NCI-H2171 treated with DMSO at 0.1 percent for 48 hours (cell line): ENCODE measurements around the gene GABPA.
"Not testable (repeated sequence)": the region's sequence is repeated elsewhere in the genome, so short reads cannot be mapped to it uniquely, and the experiment has no call there.

Source experiments
- DNase-seq: peaks from one replicate; lab custom pipeline; 2025; lab: John Stamatoyannopoulos, UW

Gene GABPA

DNA sequence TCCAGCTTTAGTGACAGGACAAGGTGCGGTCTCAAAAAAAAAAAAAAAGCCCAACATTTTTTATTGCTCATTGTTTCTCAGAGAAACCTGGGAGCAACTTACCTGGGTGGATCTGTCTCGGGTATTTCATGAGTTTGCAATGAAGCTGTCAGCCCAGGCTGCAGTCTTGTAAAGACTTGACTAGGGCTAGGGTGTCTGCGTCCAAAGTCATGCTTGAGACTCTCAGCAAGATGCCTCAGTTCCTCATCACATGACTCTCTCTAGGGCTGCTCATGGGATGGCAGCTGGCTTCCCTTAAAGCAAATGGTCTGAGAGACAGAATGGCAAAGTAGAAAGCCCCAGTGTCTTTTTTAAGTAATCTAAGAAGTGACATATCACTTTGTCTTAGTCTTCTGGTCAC, 8.1 kb downstream of the GABPA start:
- DNase-seq = no peak

DNA sequence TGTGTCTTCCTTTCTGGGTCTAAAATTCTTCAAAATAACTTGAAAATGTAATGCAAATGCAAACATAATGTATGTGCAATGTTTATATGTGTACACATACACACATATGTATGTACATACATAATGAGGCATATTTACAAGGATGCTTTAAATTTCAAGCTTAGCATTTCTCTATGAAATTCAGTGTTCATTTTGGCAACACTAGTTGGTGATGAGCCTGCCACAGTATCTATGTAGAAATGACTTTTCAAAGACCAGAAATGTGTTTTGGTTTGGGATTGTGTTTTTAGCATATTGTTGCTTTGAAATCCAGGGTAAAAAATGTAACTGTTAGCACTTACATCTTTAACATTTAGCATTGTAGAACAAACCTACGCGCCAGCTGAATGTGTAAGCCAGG, 10.1 kb downstream of the GABPA start:
- no peak for DNase-seq

DNA sequence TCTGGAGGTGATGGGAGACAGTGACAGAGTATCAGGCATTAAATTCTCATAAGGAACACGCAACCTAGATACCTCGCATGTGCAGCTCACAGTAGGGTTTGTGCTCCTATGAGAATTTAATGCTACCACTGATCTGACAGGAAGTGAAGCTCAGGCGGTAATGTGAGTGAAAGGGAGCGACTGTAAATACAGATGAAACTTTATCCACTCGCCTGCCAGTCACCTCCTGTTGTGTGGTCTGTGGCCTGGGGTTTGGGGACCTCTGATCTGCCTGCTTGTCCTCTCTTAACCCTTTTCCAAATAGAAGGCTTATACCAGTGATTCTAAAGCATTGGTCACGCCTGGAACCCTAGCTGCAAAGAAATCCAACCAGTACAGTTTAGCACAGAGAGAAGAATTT, 15.3 kb downstream of the GABPA start:
- DNase-seq = no peak

DNA sequence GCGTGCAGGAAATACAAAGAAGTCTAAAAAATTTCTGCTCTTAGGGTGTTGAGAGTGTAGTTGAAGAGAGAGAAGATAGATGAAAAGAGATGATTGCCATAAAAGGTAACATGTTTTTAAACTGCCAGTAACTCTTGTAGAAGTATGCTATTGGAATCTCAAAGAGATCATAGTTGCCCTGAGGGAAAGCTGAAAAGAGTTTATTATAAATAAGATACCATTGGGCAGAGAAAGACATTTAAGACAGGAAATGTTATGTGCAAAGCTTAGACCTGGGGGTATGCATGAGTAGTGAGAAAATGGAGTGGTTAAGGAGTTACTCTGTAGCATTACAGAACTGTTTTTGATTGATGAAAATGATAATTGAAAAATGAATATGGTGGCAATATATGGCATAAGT, 17.6 kb downstream of the GABPA start:
- no peak for DNase-seq

DNA sequence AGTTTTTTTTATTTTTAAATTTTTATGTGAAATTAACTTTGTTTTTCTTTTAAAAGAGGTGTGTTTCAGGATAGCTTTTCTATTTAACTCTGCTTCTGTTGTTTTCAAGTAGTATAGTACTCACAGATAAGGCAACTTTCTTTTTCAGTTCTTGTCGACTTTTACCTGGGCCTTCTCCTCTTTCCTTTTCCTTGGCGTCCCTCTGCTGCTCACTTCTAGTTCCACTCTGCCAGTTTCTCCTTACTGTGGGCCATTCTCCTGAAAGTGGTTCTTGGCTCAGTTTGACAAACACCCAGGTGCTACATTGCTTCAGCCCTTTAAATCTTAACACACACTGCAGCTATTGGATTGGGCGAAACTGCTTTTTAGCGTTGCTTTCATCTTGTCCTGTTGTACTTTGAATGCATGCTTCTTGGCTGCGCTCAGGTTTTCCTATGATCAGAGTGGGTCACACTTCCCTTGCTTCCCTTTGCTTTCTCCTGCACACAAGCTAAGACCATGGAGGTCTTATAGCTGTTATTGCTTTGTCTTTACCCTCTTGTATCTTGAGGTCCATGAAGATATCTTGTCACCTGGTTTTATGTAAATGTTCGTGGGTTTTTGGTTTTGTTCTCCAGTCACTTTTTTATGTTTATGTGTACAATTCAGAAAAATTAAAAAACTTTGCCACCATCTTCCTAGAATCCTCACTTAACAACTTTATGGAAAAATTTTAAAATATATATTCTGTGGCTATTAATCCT, 21.6 kb downstream of the GABPA start:
- no peak for DNase-seq

DNA sequence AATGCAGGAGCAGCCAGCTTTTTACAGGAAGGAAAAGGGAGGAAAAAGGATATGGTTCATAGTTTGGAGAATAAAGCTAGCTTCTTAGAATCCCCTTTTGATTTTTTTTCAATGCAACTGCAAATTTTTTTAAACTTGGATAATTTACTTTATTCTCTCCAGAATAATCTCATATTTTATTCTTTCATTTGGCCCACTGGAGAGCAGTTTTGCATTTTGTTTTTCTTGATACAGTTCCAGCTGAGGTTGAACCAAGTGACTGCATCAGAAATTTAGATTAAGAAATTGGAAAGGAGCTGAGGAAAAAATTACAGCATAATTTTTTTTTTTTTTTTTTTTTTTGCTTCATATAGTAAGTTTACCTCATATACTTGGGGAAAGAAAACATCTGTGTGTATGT, 22.8 kb downstream of the GABPA start:
- DNase-seq = no peak

DNA sequence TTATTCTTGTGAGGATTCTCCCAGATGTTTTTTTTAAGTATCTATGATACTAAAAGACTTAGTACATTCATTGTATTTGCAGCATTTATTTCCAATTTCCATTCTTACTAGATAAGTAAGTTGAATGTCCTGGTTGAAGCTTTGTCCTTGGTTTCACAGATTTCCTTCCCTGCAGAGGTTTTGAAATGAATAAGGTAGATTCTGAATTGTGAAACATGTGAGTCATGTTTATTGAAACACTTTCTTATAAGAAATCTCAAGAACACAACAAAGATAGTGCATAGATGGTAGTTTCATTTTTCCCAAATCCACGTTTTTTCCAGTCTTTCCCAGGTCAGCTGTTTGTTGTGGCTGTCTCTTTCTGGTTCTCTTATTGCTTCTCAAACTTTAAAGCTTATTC, 24.8 kb downstream of the GABPA start:
- no peak for DNase-seq

DNA sequence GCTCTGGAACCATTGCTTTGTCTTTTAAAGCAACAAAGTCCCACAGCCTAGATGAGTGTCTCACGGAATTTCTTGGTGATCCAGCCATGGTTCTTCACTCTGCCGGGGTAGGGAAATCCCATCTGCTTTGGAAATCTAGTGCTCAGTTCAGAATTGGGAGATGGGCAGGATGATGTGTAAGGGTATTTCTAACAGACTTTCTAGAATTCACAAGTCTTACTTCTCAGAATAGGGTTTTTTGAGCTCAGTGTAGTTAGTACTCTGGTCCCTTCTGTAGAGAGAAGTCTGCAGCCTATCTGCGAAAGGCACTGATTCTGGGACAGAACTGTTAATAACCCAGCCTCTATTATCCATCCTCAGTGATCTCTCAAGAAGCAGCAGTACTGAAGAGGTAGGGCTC, 25.3 kb downstream of the GABPA start:
- no peak for DNase-seq

DNA sequence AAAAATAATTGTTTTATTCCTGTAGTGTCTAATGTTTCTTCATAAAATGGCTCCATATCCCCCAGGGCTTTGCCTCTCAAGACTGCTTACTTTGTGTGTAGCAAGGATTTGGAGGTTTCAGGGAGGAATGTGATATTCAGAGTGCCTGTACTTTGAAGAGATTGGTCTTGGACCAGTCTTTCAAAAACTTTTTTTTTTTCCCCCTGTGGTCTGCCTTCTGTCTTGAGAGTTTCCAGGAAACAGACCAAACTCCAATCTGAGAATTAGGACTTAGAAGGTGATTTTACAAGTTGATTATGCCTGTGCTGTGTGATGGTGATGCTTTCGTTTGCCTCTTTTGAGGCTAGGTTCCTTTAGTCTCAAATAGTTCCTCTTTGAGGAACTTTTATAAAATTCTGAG, 25.9 kb downstream of the GABPA start:
- no peak for DNase-seq

DNA sequence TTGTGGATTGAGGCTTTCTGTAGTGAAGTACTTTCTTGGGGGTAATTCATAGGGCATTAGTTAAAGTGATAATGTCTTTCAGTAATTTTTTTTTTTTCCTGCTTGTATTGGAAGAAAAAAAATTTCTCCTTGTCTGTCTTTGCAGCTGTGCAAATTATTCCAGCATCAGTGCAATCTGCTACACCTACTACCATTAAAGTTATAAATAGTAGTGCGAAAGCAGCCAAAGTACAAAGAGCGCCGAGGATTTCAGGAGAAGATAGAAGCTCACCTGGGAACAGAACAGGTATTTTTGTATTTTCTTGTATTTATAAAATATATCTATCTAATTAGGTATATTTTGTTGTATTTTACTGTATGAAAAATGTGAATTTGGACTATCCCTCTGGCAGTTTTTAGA, 29.3 kb downstream of the GABPA start:
- no peak for DNase-seq

DNA sequence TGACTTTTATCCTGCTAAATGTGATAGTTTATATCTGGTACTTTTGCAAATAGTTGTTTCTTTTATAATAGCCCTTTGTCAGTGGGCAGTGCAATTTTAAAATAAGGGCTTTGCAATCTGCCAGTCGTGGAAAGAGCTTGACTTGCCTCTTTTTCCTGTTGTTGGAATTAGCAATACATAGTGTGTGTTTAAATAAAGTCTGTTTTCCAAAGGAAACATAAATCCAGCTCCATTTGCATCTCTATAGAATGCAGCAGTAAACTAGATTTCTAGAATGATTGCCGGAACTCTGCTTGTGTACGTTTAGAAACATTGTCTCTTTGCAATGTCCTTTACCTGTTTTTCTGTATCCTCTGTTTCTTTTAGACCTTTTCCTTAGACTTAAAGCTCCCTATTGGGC, 33.1 kb downstream of the GABPA start:
- no peak for DNase-seq

DNA sequence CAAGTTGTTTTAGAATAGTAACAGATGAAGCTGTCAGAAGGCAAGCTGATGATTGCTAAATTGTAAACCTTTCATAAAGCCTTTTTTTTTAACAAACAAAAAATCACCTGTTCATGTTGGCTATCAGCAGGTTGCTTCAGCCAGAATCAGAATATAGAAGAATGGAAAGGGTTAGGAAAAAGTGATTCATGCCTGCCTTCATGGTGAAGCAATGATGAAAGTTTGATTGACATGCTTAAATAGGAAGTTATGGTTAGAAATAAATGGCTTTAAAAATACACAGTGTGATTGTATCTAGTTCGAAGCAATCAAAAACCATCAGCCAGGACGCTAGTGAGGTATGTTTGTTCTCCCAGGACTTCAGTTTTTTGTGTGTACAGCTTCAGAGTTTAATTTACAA, 37.9 kb downstream of the GABPA start:
- no peak for DNase-seq

DNA sequence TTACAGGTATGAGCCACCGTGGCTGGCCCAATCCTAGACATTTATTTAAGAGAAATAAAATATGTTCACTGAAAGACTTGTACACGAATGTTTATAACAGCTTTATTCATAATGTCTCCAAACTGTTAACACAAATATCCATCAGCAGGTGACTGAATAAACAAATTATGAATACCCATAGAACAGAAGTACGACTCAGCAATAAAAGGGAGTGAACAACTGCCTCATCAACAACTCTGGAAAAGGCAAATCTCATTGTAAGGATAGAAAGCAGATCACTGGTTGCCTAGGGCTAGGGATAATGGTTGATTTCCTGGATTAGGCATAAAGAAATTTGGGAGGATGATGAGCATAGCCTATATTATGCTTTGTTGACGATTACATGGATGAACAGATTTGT, 41.7 kb downstream of the GABPA start:
- DNase-seq = no peak

DNA sequence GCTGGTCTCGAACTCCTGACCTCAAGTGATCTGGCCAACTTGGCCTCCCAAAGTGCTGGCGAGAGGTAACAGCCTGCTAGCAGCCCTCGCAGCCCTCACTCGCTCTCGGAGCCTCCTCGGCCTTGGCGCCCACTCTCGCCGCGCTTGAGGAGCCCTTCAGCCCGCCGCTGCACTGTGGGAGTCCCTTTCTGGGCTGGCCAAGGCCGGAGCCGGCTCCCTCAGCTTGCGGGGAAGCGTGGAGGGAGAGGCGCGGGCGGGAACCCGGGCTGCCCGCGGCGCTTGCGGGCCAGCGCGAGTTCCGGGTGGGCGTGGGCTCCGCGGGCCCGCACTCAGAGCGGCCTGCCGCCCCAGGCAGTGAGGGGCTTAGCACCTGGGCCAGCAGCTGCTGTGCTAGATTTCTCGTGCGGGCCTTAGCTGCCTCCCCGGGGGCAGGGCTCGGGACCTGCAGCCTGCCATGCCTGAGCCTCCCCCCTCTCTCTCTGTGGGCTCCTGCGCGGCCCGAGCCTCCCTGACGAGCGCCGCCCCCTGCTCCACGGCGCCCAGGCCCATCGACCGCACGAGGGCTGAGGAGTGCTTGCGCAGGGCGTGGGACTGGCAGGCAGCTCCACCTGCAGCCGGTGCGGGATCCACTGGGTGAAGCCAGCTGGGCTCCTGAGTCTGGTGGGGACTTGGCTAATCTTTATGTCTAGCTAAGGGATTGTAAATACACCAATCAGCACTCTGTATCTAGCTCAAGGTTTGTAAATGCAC, 43.5 kb downstream of the GABPA start:
- DNase-seq = not testable (repeated sequence)

DNA sequence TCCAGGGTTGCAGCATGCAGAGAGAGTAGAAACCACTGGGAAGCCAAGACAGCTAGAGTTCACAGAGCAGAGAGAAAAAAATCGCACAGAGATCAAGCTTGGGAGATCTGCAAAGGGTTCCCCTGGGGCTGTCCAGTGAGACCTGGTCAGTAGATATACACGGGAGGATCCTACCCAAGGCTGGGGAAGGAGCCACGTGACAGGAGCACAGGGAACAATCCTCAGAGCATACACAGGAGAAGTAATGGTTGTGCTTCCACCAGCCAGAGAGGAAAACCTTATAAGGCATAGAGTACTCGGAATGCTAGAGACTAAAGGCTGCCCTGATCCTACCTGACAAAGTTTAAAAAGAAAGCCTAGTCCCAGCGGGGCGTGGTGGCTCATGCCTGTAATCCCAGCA, 53.9 kb downstream of the GABPA start:
- DNase-seq = no peak

DNA sequence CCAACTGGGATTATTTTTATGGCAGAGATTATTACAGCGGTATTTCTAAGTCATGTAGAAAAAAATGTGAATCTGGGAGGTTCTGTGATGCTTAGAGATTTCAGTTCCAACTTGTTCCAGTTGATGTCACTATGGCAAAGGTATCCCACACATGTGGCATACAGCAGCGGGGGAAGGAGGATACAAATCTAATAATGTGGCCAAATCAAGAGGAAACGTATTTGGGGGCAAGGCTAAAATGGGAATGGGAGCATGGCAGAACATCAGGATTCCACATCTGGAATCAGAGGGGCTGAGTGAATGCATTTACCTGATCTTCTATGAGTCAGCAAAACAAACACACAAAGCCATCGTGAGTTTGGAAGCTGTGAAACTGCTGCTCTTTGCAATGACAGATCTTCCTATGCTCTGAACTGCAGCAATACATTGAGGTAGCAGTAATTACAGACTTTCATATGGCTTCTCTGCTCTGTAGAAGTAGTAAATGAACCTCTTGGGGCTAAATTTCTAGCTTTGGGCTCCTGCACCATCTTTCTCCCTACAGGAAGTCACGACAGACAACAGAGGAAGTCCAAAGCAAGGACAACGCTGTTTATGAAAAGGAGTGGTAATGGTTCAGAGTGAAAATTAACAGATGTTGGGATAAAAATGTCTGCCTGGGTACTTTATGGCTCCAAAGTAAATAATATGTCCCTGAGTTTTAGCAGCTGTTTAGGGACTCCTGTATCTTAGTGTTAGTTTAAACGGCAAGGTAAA, 55.5 kb downstream of the GABPA start:
- peak; percentile 86 for DNase-seq

DNA sequence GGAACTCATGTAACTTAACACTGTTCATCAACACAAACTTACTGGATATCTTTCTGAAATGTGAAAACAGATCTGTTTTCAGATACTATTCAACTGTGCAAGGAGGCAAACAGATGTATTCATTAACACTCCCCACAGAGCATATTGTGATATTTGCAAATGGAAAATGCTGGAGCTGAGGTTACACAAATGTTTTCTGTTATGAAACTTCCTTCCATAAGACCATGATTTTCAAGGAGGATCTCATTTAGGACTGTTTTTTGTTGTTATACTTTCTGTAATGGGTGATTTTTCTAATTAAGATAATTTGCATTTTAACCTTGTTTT, 56.1 kb downstream of the GABPA start:
- no peak for DNase-seq

DNA sequence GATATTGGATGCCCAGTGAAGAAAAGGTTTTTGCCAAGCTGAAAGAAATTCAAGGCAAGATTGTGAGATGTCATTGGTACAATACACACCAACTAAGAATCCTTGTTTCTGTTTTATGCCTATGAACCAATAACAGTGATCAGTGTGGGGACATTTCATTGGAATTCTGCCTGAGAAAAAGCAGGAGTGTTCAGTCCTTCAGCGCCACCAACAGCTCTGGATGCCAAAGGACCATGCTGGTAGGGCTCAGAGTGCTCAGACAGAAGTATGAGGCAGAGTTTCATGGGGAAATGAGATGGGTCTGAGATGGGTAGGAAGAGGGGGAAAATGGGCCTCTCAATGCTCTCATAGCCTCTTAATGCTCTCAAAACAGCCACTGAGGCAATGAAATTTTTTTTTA, 56.5 kb downstream of the GABPA start:
- peak; percentile 20 for DNase-seq

DNA sequence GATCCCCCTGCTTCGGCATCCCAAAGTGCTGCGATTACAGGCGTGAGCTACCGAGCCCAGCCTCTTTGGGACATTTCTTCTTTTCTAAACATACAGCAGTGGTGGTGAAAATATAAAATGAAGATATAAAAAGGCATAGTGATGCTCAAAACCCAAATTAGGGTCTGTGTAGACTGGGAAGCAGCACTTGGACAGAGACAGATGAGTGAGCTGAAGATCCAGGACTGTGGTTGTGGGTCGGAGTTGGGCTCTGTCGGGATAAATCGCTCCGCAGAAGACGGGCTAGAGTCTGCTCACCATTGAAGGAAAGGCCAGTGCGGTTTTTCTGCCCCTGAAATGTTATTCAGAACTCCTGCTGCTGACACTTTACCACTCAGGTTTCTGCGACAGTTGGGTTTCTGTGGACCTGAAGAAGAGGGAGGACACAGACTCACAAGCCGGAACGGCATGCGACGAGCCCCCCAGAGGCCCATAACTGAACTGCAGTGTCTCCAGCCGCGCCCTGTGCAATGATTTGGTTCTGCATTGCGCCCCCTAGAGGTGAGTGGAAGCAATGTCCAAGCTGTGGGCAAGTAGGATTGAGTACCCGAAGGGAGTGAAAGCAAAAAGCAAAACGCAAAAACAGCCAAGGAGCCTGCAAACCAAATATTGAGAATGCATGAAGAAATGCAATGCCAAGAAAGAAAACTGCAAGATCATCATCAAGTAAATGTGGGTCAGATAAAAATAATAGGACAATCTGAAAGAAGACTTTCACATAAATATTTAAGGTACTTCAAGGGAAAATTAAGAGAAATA, 66.6 kb downstream of the GABPA start:
- DNase-seq = peak; percentile 80

DNA sequence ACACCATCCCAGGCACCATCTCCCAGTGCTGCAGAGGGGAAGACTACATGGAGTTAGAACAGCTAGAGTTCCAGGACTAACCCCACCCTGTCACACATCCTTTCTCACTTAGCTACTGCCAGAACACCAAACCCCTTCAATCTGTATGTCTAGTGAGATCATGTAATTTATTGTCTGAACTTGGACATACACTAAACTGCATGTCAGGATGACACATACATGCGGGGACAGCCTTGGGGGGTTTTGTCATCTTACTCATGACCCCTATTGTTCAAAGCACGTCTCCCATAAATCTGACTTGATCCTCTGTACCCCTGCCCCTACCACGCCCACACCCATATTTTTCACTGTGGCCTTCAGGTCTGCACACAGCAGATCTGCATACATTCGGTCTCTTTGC, 71.3 kb downstream of the GABPA start:
- DNase-seq = no peak

DNA sequence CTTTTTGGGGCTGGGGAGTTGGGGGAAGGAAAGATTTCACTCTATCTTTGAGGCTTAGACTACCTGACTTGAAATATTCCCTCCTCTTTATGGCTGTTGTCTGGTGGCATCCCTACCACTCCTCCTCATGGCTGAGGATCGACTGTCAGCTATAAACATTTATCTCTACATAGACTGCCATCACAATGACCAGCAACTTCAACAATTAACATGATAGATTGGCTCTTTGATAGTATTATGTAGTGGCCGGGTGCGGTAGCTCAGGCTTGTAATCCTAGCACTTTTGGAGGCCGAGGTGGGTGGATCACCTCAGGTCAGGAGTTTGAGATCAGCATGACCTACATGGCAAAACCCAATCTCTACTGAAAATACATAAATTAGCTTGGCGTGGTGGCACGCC, 72.4 kb downstream of the GABPA start:
- DNase-seq = no peak

DNA sequence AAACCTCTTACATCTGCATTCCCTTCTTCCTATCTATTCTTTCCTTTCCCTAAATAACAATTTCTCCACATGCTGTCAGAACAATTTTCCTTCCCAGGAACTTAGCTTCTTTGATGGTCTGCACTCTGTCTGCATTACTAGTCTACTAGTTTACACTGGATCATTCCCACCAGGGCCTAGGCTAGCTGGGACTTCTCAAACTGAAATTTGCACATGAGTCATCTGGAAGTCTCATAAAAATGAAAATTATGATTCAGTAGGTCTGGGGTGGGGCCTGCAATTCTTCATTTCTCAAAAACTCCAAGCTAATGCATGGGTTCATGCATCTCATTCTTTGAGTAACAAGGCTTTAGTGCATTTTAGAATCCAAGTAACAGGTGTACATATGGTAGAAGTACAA, 74.2 kb downstream of the GABPA start:
- no peak for DNase-seq
